OCI-LY1 (cell line): Measurements from ENCODE around the gene JMJD1C.

Source experiments
- H2AFZ ChIP-seq: fragments of 200-600 bp; sonication (generic), shearing (Covaris generic); 2 replicates; pipeline ENCODE4 v1.6.0; 2014; ENCODE audit warnings: antibody characterized with exemption, mild to moderate bottlenecking, low read length
- H3F3A ChIP-seq: fragments of 200-600 bp; sonication (generic), shearing (Covaris generic); 2 replicates; pipeline ENCODE4 v1.6.0; 2014; ENCODE audit warnings: mild to moderate bottlenecking, antibody characterized with exemption, low read length, moderate library complexity; ENCODE audit not compliant: insufficient read depth
- H3K27ac ChIP-seq: fragments of 200-600 bp; sonication (generic); 2 replicates; pipeline ENCODE4 v1.5.1; 2014; ENCODE audit warnings: low read length, mixed run types, mild to moderate bottlenecking, low read depth; ENCODE audit not compliant: poor library complexity, severe bottlenecking
- H3K27me3 ChIP-seq: fragments of 200-600 bp; sonication (generic); 2 replicates; pipeline ENCODE4 v1.6.0; 2014; ENCODE audit warnings: antibody characterized with exemption, mild to moderate bottlenecking, low read length, moderate library complexity; ENCODE audit not compliant: insufficient read depth
- H3K36me3 ChIP-seq: fragments of 200-600 bp; sonication (generic); 2 replicates; pipeline ENCODE4 v1.6.1; 2014; ENCODE audit warnings: mild to moderate bottlenecking, antibody characterized with exemption, low read length, moderate library complexity, mixed read lengths; ENCODE audit not compliant: insufficient read depth
- H3K4me1 ChIP-seq: fragments of 200-600 bp; sonication (generic); 2 replicates; pipeline ENCODE4 v1.5.1; 2014; ENCODE audit warnings: mild to moderate bottlenecking, low read length, moderate library complexity; ENCODE audit not compliant: insufficient read depth, severe bottlenecking
- H3K4me2 ChIP-seq: fragments of 200-600 bp; sonication (generic), shearing (Covaris generic); 2 replicates; pipeline ENCODE4 v1.6.1; 2014; ENCODE audit warnings: low read length
- H3K4me3 ChIP-seq: fragments of 200-600 bp; sonication (generic); 2 replicates; pipeline ENCODE4 v1.5.1; 2014; ENCODE audit warnings: low read length, low read depth, mild to moderate bottlenecking, mixed read lengths; ENCODE audit not compliant: poor library complexity, severe bottlenecking
- H3K79me2 ChIP-seq: fragments of 200-600 bp; shearing (Covaris generic); 2 replicates; pipeline ENCODE4 v1.6.1; 2016; ENCODE audit warnings: mixed run types, low read length, mixed read lengths; ENCODE audit not compliant: insufficient read depth
- H3K9ac ChIP-seq: fragments of 200-600 bp; sonication (generic), shearing (Covaris generic); 2 replicates; pipeline ENCODE4 v1.6.1; 2014; ENCODE audit warnings: mild to moderate bottlenecking, low read length, mixed read lengths
- H3K9me2 ChIP-seq: fragments of 200-600 bp; sonication (generic), shearing (Covaris generic); 2 replicates; pipeline ENCODE4 v1.6.1; 2014; ENCODE audit warnings: low read depth, mild to moderate bottlenecking, low read length, mixed read lengths
- H3K9me3 ChIP-seq: fragments of 200-600 bp; shearing (Covaris generic); 2 replicates; pipeline ENCODE4 v1.6.1; 2014; ENCODE audit warnings: low read length, mixed read lengths
- H4K20me1 ChIP-seq: fragments of 200-600 bp; sonication (generic), shearing (Covaris generic); 2 replicates; pipeline ENCODE4 v1.6.0; 2016; ENCODE audit warnings: mild to moderate bottlenecking, low read length; ENCODE audit not compliant: insufficient read depth
- EZH2 ChIP-seq: fragments of 200-600 bp; sonication (generic), shearing (Covaris generic); IDR thresholded peaks from 2 replicates; pipeline ENCODE4 v1.8.0; 2017; ENCODE audit warnings: borderline replicate concordance, mixed run types, mild to moderate bottlenecking, antibody characterized with exemption, low read length, moderate library complexity, mixed read lengths
- TF ChIP-seq, protein P1 (sequence below): fragments of 200-600 bp; sonication (generic), shearing (Covaris generic); IDR thresholded peaks from 2 replicates; pipeline ENCODE4 v1.5.1; 2017; ENCODE audit warnings: mild to moderate bottlenecking, antibody characterized with exemption, low read length, moderate library complexity, mixed read lengths

The JMJD1C gene

DNA sequence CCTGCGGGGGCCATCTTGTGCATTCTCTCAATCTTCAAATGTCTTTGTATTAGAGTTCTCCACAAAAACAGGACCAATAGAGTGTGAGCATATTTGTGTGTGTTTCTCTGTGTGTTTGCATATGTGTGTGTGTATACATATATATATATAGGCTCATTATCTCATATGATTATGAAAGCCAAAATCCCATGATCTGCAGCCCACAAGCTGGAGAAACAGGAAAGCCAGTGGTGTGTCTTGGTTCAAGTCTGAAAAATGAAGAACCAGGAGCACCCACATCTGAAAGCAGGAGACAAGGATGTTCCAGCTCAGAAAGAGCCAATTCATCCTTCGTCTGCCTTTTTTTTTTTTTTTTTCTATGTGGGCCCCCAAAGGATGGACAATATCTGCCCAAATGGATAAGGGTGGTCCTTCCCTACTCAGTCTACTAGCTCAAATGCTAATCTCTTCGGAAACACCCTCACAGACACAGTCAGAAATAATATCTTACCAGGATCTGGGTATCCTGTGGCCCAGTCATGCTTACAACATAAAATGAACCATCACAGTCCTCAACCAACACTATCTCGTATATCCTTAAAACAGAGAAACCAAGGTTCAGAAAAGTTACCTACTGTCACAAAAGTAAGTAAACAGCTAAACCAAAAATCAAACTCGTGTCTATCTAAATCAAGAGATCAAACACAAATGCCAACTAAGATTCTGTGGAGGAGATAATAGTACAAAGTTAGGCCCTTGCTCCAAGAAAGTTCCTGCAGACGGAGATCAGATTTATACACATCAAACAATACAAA is 141.9 kb downstream of the JMJD1C start:
- no peaks in the 10 kb centered on the region for H3K27me3 ChIP-seq
- no peak for TF ChIP-seq EZH2
- TF ChIP-seq, protein P1, sequence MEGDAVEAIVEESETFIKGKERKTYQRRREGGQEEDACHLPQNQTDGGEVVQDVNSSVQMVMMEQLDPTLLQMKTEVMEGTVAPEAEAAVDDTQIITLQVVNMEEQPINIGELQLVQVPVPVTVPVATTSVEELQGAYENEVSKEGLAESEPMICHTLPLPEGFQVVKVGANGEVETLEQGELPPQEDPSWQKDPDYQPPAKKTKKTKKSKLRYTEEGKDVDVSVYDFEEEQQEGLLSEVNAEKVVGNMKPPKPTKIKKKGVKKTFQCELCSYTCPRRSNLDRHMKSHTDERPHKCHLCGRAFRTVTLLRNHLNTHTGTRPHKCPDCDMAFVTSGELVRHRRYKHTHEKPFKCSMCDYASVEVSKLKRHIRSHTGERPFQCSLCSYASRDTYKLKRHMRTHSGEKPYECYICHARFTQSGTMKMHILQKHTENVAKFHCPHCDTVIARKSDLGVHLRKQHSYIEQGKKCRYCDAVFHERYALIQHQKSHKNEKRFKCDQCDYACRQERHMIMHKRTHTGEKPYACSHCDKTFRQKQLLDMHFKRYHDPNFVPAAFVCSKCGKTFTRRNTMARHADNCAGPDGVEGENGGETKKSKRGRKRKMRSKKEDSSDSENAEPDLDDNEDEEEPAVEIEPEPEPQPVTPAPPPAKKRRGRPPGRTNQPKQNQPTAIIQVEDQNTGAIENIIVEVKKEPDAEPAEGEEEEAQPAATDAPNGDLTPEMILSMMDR = no peak
- H3K9me3 ChIP-seq = no peaks in the 10 kb centered on the region
- H3K4me2 ChIP-seq = no peak overlapping the region
- H3F3A ChIP-seq = no peaks in the 10 kb centered on the region
- no peak overlapping the region for H3K9ac ChIP-seq
- H3K27ac ChIP-seq = no peak overlapping the region
- H3K4me1 ChIP-seq = no peaks in the 10 kb centered on the region
- H3K79me2 ChIP-seq = peaks cover 6% of the 10 kb centered on the region; the same call in 1 of the 2 replicates
- no peak overlapping the region for H3K4me3 ChIP-seq
- H3K9me2 ChIP-seq = no peaks in the 10 kb centered on the region
- no peak overlapping the region for H2AFZ ChIP-seq
- peaks cover 10% of the 10 kb centered on the region for H3K36me3 ChIP-seq
- no peaks in the 10 kb centered on the region for H4K20me1 ChIP-seq

DNA sequence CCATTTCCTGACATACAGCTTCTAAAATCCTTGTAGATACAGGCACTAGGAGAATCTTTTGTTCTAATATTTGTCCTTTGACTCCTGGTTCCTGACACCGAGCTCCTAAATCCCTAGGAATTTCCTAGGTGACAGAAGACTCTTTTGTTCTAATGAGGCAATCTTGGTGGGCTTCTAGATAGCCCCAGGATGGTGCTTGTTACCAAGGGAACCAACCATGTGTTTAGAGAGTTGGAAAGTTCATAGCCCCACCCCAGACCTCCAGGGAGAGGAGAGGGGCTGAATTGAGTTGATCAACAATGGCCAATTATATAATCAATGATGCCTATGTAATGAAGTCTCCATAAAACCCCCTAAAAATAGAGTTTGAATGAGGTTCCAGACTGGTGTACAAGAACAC is 145.1 kb downstream of the JMJD1C start:
- Histone ChIP-seq H3K79me2 (peaks cover 6% of the 10 kb centered on the region; the same call in 1 of the 2 replicates), H3K27ac (no peak overlapping the region)

DNA sequence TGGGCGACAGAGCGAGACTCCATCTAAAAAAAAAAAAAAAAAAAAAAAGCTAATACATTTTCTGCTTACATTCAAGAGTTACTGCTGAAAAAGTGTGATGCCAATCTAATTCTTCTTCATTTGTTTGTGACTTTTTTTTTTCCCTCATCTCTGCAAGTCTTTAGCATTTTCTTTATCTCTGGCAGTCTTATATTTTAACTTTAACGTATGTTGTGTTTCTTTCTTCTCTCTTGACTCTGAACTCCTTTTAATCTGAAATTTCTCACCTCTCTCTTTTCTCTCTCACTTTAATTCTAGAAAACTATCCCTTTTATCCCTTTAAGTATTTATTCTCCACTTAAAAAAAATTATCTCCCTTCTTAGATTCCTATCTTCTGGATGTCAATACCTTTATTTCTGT is 146.5 kb downstream of the JMJD1C start:
- Histone ChIP-seq H3F3A (no peaks in the 10 kb centered on the region), H4K20me1 (no peaks in the 10 kb centered on the region), H3K4me2 (no peak overlapping the region), H3K9me2 (no peaks in the 10 kb centered on the region), H3K27ac (no peak overlapping the region), H3K36me3 (peaks cover 10% of the 10 kb centered on the region), H3K4me1 (no peaks in the 10 kb centered on the region), H3K27me3 (no peaks in the 10 kb centered on the region), H3K9me3 (no peaks in the 10 kb centered on the region), H3K9ac (no peak overlapping the region), H3K4me3 (no peak overlapping the region), H3K79me2 (no peaks in the 10 kb centered on the region), H2AFZ (no peak overlapping the region)
- TF ChIP-seq, protein P1 = no peak
- TF ChIP-seq EZH2 = no peak

More for the DNA sequence above, 145.1 kb downstream of the JMJD1C start:
- Histone ChIP-seq H3K9me3 (no peaks in the 10 kb centered on the region), H3F3A (no peaks in the 10 kb centered on the region), H3K9ac (no peak overlapping the region), H3K9me2 (no peaks in the 10 kb centered on the region), H3K4me1 (no peaks in the 10 kb centered on the region), H3K4me3 (no peak overlapping the region), H3K36me3 (peaks cover 10% of the 10 kb centered on the region), H3K27me3 (no peaks in the 10 kb centered on the region), H2AFZ (no peak overlapping the region), H4K20me1 (no peaks in the 10 kb centered on the region), H3K4me2 (no peak overlapping the region)
- TF ChIP-seq EZH2 = no peak
- TF ChIP-seq, protein P1 = no peak
